H1 (cell line): ENCODE results near the gene ATXN7. TPM values are rescaled to one million over a fixed set of nuclear protein-coding genes. Genes with fewer than 3 reads are reported as not detected.

Experiments used
- CTCF ChIA-PET: fragments of 300-600 bp; sonication (Branson Sonifier 250); formaldehyde crosslinking; loops from one replicate; lab custom pipeline; 2021; ENCODE audit not compliant: partially characterized antibody; lab: Charles Lee
- POLR2A ChIA-PET: fragments of 300-600 bp; sonication (Branson Sonifier 250); formaldehyde crosslinking; loops from one replicate; lab custom pipeline; 2021; ENCODE audit warnings: inconsistent platforms; ENCODE audit not compliant: partially characterized antibody; lab: Charles Lee
- DNase-seq, 2 experiments: peaks; one replicate each; pipeline versions ENCODE4 v3.0.0 to v3.0.0-alpha.2; 2010 to 2022; ENCODE audit warnings: low spot score in 2 of 2, low read depth in 1 of 2, mixed read lengths in 1 of 2
- FAIRE-seq: peaks from 2 replicates; lab custom pipeline; 2011; peaks lifted over from hg19 to GRCh38; lab: Jason Lieb, UNC
- H2AFZ ChIP-seq: 2 replicates; pipeline ENCODE4 v1.8.1; 2012; ENCODE audit warnings: low read length, inconsistent platforms
- H2AK5ac ChIP-seq: 2 replicates; pipeline ENCODE4 v1.6.1; 2013; ENCODE audit warnings: low read depth, low read length
- H2BK120ac ChIP-seq: replicated peaks from 2 replicates; pipeline ENCODE3; 2013; ENCODE audit warnings: low read depth, low read length, inconsistent platforms
- H2BK12ac ChIP-seq: 2 replicates; pipeline ENCODE4 v1.6.1; 2013; ENCODE audit warnings: low read depth, low read length
- H2BK15ac ChIP-seq: 2 replicates; pipeline ENCODE4 v1.6.1; 2013; ENCODE audit warnings: low read length
- H2BK20ac ChIP-seq: 2 replicates; pipeline ENCODE4 v1.6.1; 2013; ENCODE audit warnings: low read length
- H2BK5ac ChIP-seq: 2 replicates; pipeline ENCODE4 v1.6.1; 2013; ENCODE audit warnings: low read depth, low read length
- H3K14ac ChIP-seq: 2 replicates; pipeline ENCODE4 v1.6.1; 2013; ENCODE audit warnings: inconsistent platforms; ENCODE audit not compliant: insufficient read length
- H3K18ac ChIP-seq: 2 replicates; pipeline ENCODE4 v1.6.1; 2013; ENCODE audit warnings: low read length; ENCODE audit errors: extremely low read depth
- H3K23ac ChIP-seq: 2 replicates; pipeline ENCODE4 v1.6.1; 2013; ENCODE audit warnings: inconsistent platforms; ENCODE audit not compliant: insufficient read length
- H3K23me2 ChIP-seq: 2 replicates; pipeline ENCODE4 v1.6.1; 2013; ENCODE audit warnings: low read depth, low read length
- H3K27ac ChIP-seq: 2 replicates; pipeline ENCODE4 v1.6.1; 2011; ENCODE audit warnings: low read depth, low read length, inconsistent platforms
- H3K27me3 ChIP-seq, 4 experiments: replicated peaks in 1 of 4; 1 replicate in 1 of 4; 2 replicates in 3 of 4; pipeline versions ENCODE4 v1.6.1 to v1.8.1; 2011 to 2013; ENCODE audit warnings: low read length in 3 of 4, mild to moderate bottlenecking in 3 of 4, inconsistent platforms in 2 of 4, mixed read lengths in 2 of 4, moderate library complexity in 1 of 4; ENCODE audit not compliant: control insufficient read depth in 3 of 4, insufficient read depth in 3 of 4; ENCODE audit errors: extremely low read depth in 1 of 4
- H3K36me3 ChIP-seq, 4 experiments: 2 replicates each; pipeline versions ENCODE4 v1.6.1 to v1.8.1; 2011 to 2013; ENCODE audit warnings: mild to moderate bottlenecking in 4 of 4, low read length in 3 of 4, moderate library complexity in 2 of 4, control low read depth in 1 of 4, inconsistent platforms in 1 of 4; ENCODE audit not compliant: insufficient read depth in 4 of 4, control insufficient read depth in 2 of 4
- H3K4ac ChIP-seq: replicated peaks from 2 replicates; pipeline ENCODE3; 2013; ENCODE audit warnings: low read length, low read depth, mixed read lengths, inconsistent platforms; ENCODE audit not compliant: insufficient read length
- H3K4me1 ChIP-seq, 4 experiments: replicated peaks in 1 of 4; 1 replicate in 1 of 4; 2 replicates in 3 of 4; pipeline versions ENCODE4 v1.6.1 to v1.8.1; 2011 to 2013; ENCODE audit warnings: low read length in 3 of 4, inconsistent platforms in 2 of 4, mixed read lengths in 1 of 4; ENCODE audit not compliant: insufficient read depth in 4 of 4, control insufficient read depth in 3 of 4
- H3K4me2 ChIP-seq, 2 experiments: 2 replicates each; pipeline versions ENCODE4 v1.6.1 to v1.8.1; 2011 to 2013; ENCODE audit warnings: low read depth in 2 of 2, low read length in 2 of 2, control low read depth in 1 of 2, inconsistent platforms in 1 of 2, mild to moderate bottlenecking in 1 of 2; ENCODE audit not compliant: insufficient read depth in 1 of 2
- H3K4me3 ChIP-seq, 4 experiments: fragments of 200-600, 300-600 bp in 1 of 4; sonication (generic), shearing (Covaris generic), sonication (Bioruptor Twin) in 1 of 4; 2 replicates each; pipeline versions ENCODE4 v1.5.1 to v1.8.1; 2011 to 2016; ENCODE audit warnings: low read length in 4 of 4, low read depth in 3 of 4, control low read depth in 2 of 4, inconsistent platforms in 2 of 4, mild to moderate bottlenecking in 2 of 4, mixed read lengths in 1 of 4, moderate library complexity in 1 of 4; ENCODE audit not compliant: insufficient read depth in 2 of 4; ENCODE audit errors: extremely low read depth in 1 of 4
- H3K56ac ChIP-seq: replicated peaks from 2 replicates; pipeline ENCODE3; 2013; ENCODE audit warnings: low read depth, mild to moderate bottlenecking, mixed read lengths, low read length, inconsistent platforms; ENCODE audit not compliant: insufficient read length
- H3K79me1 ChIP-seq: 2 replicates; pipeline ENCODE4 v1.6.1; 2013; ENCODE audit warnings: low read depth, low read length, control low read depth
- H3K79me2 ChIP-seq, 2 experiments: 2 replicates each; pipeline versions ENCODE4 v1.6.1 to v1.8.1; 2012 to 2013; ENCODE audit warnings: low read length in 2 of 2, mild to moderate bottlenecking in 2 of 2, inconsistent platforms in 1 of 2; ENCODE audit not compliant: insufficient read depth in 2 of 2, control insufficient read depth in 1 of 2
- H3K9ac ChIP-seq, 4 experiments: replicated peaks in 1 of 4; 1 replicate in 1 of 4; 2 replicates in 3 of 4; pipeline versions ENCODE4 v1.6.1 to v1.8.1; 2011 to 2013; ENCODE audit warnings: low read depth in 3 of 4, low read length in 3 of 4, control low read depth in 2 of 4, mild to moderate bottlenecking in 2 of 4, moderate library complexity in 2 of 4, inconsistent platforms in 1 of 4; ENCODE audit errors: extremely low read depth in 1 of 4
- H3K9me3 ChIP-seq, 2 experiments: 2 replicates each; pipeline versions ENCODE4 v1.6.1 to v1.8.1; 2012 to 2013; ENCODE audit warnings: mild to moderate bottlenecking in 2 of 2, moderate library complexity in 2 of 2, control low read depth in 1 of 2, inconsistent platforms in 1 of 2, low read depth in 1 of 2, low read length in 1 of 2, mixed read lengths in 1 of 2; ENCODE audit not compliant: insufficient read depth in 2 of 2
- H4K20me1 ChIP-seq, 2 experiments: replicated peaks in 1 of 2; 2 replicates each; pipeline versions ENCODE3 to v1.8.1; 2011 to 2013; ENCODE audit warnings: inconsistent platforms in 2 of 2, low read length in 2 of 2, mild to moderate bottlenecking in 1 of 2; ENCODE audit not compliant: insufficient read depth in 2 of 2, control insufficient read depth in 1 of 2
- H4K5ac ChIP-seq: 2 replicates; pipeline ENCODE4 v1.6.1; 2013; ENCODE audit warnings: low read length, low read depth, mixed read lengths, inconsistent platforms; ENCODE audit not compliant: insufficient read length
- H4K8ac ChIP-seq: 2 replicates; pipeline ENCODE4 v1.8.0; 2013; ENCODE audit warnings: mild to moderate bottlenecking, moderate library complexity, low read length, inconsistent platforms; ENCODE audit not compliant: insufficient read depth; ENCODE audit errors: extremely low read depth
- H4K91ac ChIP-seq: replicated peaks from 2 replicates; pipeline ENCODE3; 2013; ENCODE audit warnings: low read length, mixed read lengths, inconsistent platforms; ENCODE audit not compliant: insufficient read length
- CHD1 ChIP-seq: IDR thresholded peaks from 2 replicates; pipeline ENCODE4 v1.6.1; 2012; ENCODE audit warnings: low read depth, low read length, improper control_type of control experiment
- GTF2F1 ChIP-seq: IDR thresholded peaks from 2 replicates; pipeline ENCODE4 v1.6.1; 2012; ENCODE audit warnings: low read depth, low read length, improper control_type of control experiment, borderline replicate concordance
- HDAC6 ChIP-seq: IDR thresholded peaks from one replicate; pipeline ENCODE4 v1.7.1; 2012; ENCODE audit warnings: low read depth, mild to moderate bottlenecking, inconsistent platforms, low read length, moderate library complexity
- KDM5A ChIP-seq: fragments of 200-600 bp; IDR thresholded peaks from 2 replicates; pipeline ENCODE4 v1.7.1; 2012; ENCODE audit warnings: mild to moderate bottlenecking, low read length, inconsistent platforms, mixed read lengths
- MAFK ChIP-seq: IDR thresholded peaks from 2 replicates; pipeline ENCODE4 v1.6.1; 2012; ENCODE audit warnings: low read depth, mild to moderate bottlenecking, improper control_type of control experiment, low read length
- POLR2AphosphoS5 ChIP-seq: IDR thresholded peaks from 2 replicates; pipeline ENCODE4 v1.6.1; 2011; ENCODE audit warnings: low read depth, low read length
- POU5F1 ChIP-seq: IDR thresholded peaks from 2 replicates; pipeline ENCODE4 v1.6.1; 2011; ENCODE audit warnings: low read depth, mild to moderate bottlenecking, low read length, moderate library complexity
- RNF2 ChIP-seq: fragments of 200-900, 300-1000 bp; sonication (generic); IDR thresholded peaks from 2 replicates; pipeline ENCODE4 v1.7.1; 2016; ENCODE audit warnings: borderline replicate concordance, low read depth, mild to moderate bottlenecking, antibody characterized with exemption, low read length; ENCODE audit not compliant: poor library complexity, severe bottlenecking; ENCODE audit errors: missing control alignments
- SIX5 ChIP-seq: IDR thresholded peaks from 2 replicates; pipeline ENCODE4 v1.6.1; 2011; ENCODE audit warnings: mild to moderate bottlenecking, low read depth, low read length
- TAF1 ChIP-seq: IDR thresholded peaks from 2 replicates; pipeline ENCODE4 v1.6.1; 2011; ENCODE audit warnings: mild to moderate bottlenecking, low read depth, low read length
- WGBS, 2 experiments: shearing (Covaris generic) in 1 of 2; methylation state at CpG; one replicate each; pipeline versions ENCODE4 v1.1.6 to v1.1.7; 2013 to 2015; ENCODE audit warnings: low lambda C conversion rate in 2 of 2, mixed read lengths in 2 of 2, inconsistent platforms in 1 of 2, low coverage in 1 of 2, missing lambda C conversion rate in 1 of 2; ENCODE audit not compliant: insufficient replicate concordance in 2 of 2, insufficient coverage in 1 of 2, insufficient read length in 1 of 2; ENCODE audit errors: extremely low coverage in 1 of 2, missing lambda C conversion rate in 1 of 2; 5-methylcytosine and 5-hydroxymethylcytosine counted together
- polyA plus RNA-seq, 7 experiments: library from polyadenylated mRNA; depleted of rRNA in 3 of 7; stranded (reverse) in 5 of 7; unstranded in 2 of 7; fragments of >200 nt in 5 of 7; fragments of 200-250 nt in 2 of 7; gene quantifications; 1 replicate in 5 of 7; 2 replicates in 1 of 7; 4 replicates in 1 of 7; pipeline versions ENCODE4 v1.2.1 to v1.2.3, GENCODE V29; 2011 to 2013; ENCODE audit warnings: missing spikeins in 2 of 7, mixed read lengths in 2 of 7
- total RNA-seq: library from RNA; stranded (reverse); fragmentation: NEBNext Ultra II Directional; extraction: Animal tissue kit (Norgen Biotek cat#: 25700); gene quantifications from 2 replicates; pipeline ENCODE4 v1.2.1, GENCODE V29; 2021

ATXN7 gene
- total and polyA plus RNA-seq, 2 of the 8 experiments (the other 6 are each of a cell fraction or from before 2014, with no cell fraction given): 15.5 to 16.8 TPM

DNA sequence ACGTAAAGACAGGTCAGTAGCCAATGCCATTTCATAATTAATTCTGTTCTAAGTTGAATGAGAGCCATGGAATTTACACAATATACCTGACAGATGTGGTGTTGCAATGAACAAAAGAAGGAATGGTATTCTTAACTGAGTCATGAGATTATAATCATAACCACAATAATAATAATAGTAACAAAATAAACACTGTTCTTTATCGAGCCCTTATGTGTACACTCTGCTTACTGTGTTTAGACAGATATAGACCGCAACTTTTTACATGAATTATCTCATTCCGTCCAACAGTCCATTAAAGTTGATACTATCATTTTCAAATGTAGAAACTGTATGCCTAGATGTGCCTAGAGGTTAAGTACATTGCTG, 76.7 kb downstream of the ATXN7 start:
- POLR2A ChIA-PET: interaction anchor here (0.8 kb wide), 1 partner anchor 85 kb away, joined by 3 read pairs; no protein-coding TSS in a partner anchor
- FAIRE-seq: no peak
- peaks cover 0 to 2% of the 10 kb centered on the region in 2 experiments for H4K20me1 ChIP-seq

More for the DNA sequence above, 76.7 kb downstream of the ATXN7 start:
- Histone ChIP-seq H2AK5ac (no peak overlapping the region), H3K27me3 (no peaks in the 10 kb centered on the region), H2BK12ac (no peak overlapping the region), H3K79me2 (peaks cover 0 to 12% of the 10 kb centered on the region in 2 experiments; a peak in 2 of 4 replicates), H2BK5ac (no peak overlapping the region), H3K4ac (no peak overlapping the region), H3K23ac (no peak overlapping the region), H3K27ac (no peak overlapping the region), H4K91ac (no peak overlapping the region), H4K5ac (no peak overlapping the region), H3K18ac (no peak overlapping the region), H3K4me1 (peaks cover 0 to 7% (median 2%) of the 10 kb centered on the region in 4 experiments; a peak in 2 of 7 replicates), H3K79me1 (no peaks in the 10 kb centered on the region), H3K36me3 (no peaks in the 10 kb centered on the region), H3K56ac (no peak overlapping the region), H3K23me2 (no peaks in the 10 kb centered on the region), H3K4me3 (no peak overlapping the region), H2BK20ac (no peak overlapping the region), H3K4me2 (no peak overlapping the region), H2AFZ (no peak overlapping the region), H2BK120ac (no peak overlapping the region), H3K14ac (no peak overlapping the region), H4K8ac (no peak overlapping the region), H3K9me3 (no peaks in the 10 kb centered on the region), H2BK15ac (no peak overlapping the region), H3K9ac (no peak overlapping the region)
- 89% methylated on average over 4 of the region's 4 CpGs; no CpG with 5 or more reads in 1 of the 2 experiments for WGBS, 2 experiments
- CTCF ChIA-PET: interaction anchor here (0.6 to 1.7 kb wide), 3 partner anchors 10 to 112 kb away, joined by 3 to 4 read pairs (median 3); no protein-coding TSS in a partner anchor
- TF ChIP-seq MAFK (no peak), POU5F1 (no peak), RNF2 (no peak), CHD1 (no peak), SIX5 (no peak), POLR2AphosphoS5 (no peak), GTF2F1 (no peak), HDAC6 (no peak), KDM5A (no peak), TAF1 (no peak)
- no peak for DNase-seq
